ENCODE results near the gene TMEM144.
"Not testable (repeated sequence)": the region's sequence is repeated elsewhere in the genome, so short reads cannot be mapped to it uniquely, and the experiment has no call there.

The TMEM144 gene

DNA sequence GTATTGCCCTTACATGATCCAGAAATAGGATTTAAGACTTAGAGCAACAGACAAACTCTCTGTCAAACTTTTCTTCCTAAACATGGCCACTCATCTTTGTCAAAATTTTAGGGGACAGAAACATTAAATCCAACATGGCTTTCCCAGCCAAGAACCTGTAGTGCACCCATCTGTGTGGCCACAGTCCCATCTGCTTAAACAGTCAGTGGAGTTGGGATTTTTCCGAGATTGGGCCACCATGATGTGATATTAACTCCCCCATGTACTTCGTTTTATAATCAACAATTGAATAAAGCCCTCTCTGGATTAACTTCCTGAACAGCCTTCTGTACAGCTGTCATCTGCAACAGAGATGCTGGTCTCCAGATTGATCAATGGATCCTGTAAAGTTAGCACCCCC is 28.9 kb downstream of the TMEM144 start:
- no peak for DNase-seq

DNA sequence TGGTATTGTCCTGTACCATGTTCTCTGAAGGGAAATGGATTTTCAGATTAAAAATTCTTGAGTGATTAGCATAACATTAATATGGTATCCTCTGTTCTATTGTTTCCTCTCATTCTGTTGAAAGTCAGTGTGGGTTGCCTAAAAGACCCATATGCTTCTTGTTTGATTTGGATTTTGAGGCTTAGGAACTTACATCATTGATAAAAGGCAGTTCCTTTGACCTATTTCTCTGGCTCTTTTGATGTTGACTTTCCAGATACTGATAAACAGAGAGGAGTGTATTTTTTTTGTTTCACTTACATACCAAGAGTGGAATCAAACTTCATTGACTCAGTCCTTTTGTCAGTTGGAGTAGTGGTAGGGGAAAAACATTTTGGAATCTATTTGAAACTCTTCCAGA is 32.8 kb downstream of the TMEM144 start:
- DNase-seq: no peak

DNA sequence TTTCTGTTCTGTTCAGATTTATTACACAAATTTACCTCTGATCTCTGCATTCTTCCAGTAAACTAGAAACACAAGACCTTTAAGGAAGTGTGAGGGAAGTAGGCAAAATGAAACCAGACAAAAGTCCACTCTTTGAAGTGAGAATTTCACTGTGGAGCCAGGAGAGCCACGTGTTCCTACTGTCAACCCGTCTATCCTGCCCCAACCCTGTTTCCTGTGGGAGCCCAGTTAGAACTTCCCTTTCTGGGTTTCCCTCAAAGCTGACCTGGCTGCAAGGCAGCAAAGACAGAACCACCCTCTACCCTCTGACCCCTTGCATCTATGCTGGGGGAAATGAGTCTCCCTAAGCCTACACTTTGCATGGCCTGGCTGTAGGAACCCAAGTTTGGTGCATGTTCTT is 40.0 kb downstream of the TMEM144 start:
- DNase-seq: no peak

- peak; percentile 10 for DNase-seq
Observed at GRCh38 chr4:158253350-158253980, 43.2 kb downstream of the TMEM144 start.

GRCh38 chr4:158254292-158254691 is 44.0 kb downstream of the TMEM144 start:
- no peak for DNase-seq

DNA sequence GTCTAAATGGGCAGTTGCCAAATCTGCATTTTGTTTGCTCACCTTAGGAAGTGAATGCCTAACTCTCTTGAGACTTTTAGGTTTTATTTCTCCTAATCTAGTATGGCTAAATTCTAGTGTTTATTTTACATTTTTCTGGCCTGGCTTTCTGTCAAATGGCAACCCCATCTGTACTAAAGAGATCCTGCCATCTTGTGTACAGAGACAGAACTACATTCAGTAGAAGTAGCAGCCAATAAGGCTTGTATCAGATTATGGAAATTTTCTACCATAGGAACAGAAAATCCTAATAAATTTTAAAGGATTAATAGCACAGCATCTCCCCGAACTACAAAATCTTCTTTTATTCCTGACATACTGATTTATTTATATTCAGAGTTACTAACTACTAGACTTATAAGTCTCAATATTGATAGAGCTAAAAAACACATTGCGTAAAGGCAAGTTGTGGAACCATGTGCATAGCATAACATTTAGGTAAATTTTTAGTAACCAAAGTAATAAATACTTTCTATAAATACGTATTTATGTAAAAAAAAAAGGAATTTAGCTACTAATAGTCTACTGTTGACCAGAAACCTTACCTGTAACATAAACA is 45.5 kb downstream of the TMEM144 start:
- DNase-seq: no peak

GRCh38 chr4:158259955-158260575 is 49.8 kb downstream of the TMEM144 start:
- no peak for DNase-seq

DNA sequence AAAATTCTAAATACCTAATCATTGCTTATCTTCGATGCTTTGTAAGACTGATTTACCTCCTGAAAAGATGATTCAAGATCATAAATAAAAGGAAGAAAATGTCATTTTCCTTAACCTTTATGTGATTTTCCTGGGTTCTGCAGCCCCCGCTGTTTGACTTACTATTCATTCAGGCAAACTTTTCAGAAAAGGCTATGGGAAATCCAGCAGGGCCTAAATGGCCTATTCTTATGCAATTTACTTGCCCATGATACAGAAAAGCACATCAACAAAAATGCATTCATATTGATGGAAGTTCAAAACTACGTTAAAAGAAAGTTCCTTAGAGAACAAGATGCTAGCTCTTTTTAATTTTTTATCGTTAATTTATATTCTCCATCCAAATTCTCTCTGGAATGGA is 51.2 kb downstream of the TMEM144 start:
- no peak for DNase-seq

DNA sequence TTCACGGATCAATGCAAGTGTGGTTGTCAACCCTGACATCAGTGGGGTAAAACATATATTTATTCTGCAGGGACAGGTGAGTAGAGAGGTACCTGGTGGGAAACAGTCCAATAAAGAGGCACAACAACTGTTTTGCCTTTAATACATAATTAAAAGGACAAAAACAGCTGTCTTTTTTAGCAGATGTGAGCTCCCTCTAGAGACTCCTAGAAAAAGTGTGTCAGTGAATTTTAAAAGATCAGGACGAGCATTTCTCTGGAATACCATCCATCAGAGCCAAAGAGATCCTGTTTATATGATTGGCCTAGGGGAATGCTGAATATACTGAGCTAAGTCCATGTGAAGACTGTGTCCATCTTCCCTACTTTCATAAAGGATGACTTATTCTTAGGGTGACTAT is 58.3 kb downstream of the TMEM144 start:
- no peak for DNase-seq

GRCh38 chr4:158274636-158275035 is 64.3 kb downstream of the TMEM144 start:
- DNase-seq: no peak

- DNase-seq: no peak
Observed at GRCh38 chr4:158277558-158277957, 67.3 kb downstream of the TMEM144 start.

DNA sequence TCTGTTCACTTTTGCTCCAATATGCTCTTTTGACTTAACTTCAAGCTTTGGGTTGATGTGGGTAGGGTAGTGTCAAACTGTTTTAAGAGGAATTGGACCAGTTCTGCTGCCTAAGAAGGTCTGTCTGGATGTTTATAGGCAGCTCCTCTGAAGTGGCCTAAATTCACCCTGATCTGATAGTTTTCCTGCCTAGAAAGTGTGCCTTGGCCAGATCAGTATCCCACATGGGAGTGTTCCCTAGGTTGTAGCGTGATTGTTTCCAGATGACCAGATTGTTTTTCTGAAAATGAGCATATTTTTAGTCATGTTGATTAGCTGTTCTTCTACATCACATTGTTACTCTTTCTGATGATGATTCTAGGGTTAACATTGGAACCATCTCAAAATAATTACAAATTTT is 68.8 kb downstream of the TMEM144 start:
- DNase-seq: not testable (repeated sequence)

DNA sequence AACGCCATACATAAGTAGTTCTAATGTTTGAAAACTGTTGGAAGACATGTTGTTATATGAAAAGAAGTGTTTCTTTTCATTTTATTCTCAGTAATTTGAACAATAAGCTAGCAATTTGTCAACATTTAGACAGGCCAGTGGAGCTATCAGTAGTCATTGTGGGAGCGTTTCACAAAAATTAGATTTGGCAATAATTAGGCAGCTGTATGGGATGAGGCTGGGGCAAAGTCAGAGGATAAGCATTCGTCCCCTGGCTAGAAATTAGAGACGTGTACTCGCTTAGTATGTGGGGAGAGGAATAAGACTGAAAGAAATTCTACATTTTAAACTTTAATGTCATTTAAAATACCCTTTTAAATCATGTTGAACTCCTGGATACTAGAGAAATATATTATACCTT is 70.6 kb downstream of the TMEM144 start:
- DNase-seq: no peak

GRCh38 chr4:158282252-158282651 is 72.0 kb downstream of the TMEM144 start:
- DNase-seq: no peak

DNA sequence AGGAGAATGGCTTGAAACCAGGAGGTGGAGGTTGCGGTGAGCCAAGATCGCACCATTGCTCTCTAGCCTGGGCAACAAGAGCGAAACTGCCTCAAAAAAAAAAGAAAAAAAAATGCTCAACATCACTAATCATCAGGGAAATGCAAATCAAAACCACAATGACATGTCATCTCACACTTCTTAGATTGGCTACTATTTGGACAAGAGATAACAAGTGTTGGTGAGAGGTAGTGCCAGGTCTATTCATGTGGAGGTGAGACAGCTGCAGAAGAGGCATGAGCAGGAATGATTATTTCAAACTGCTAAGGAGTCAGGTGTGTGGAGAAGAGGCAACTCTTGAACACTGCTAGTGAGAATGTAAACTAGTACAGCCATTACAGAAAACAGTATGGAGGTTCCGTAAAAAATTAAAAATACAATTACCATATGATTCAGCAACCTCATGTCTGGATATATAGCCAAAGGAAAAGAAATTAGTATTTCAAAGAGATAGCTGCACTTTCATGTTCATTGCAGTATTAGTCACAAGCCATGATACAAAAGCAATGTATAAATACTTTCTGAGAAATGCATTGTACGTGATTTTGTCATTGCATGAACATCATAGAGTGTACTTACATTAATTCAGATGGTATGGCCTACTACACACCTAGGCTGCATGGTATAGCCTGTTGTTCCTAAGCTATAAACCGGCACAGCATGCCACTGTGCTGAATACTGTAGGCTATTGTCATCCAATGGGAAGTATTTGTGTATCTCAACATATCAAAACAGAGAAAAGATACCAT is 75.3 kb downstream of the TMEM144 start:
- DNase-seq: no peak

GRCh38 chr4:158290912-158291311 is 80.6 kb downstream of the TMEM144 start:
- no peak for DNase-seq

GRCh38 chr4:158291334-158292055 is 81.2 kb downstream of the TMEM144 start:
- no peak for DNase-seq

- DNase-seq: no peak
Observed at GRCh38 chr4:158292156-158292555, 81.9 kb downstream of the TMEM144 start.

- DNase-seq: no peak
Observed at GRCh38 chr4:158295053-158295452, 84.8 kb downstream of the TMEM144 start.

GRCh38 chr4:158297866-158298265 is 87.6 kb downstream of the TMEM144 start:
- DNase-seq: no peak

- DNase-seq: no peak
Observed at GRCh38 chr4:158299459-158300007, 89.2 kb downstream of the TMEM144 start.

- no peak for DNase-seq
Observed at GRCh38 chr4:158300012-158300411, 89.7 kb downstream of the TMEM144 start.
